NCI-H345 (cell line): ENCODE measurements around the gene DLGAP4.

Experiments
- DNase-seq: peaks from one replicate; lab custom pipeline; 2025; lab: John Stamatoyannopoulos, UW

Gene DLGAP4

GRCh38 chr20:36411861-36412454 is 105.8 kb downstream of the DLGAP4 start:
- no peak for DNase-seq

GRCh38 chr20:36415475-36416002 is 109.4 kb downstream of the DLGAP4 start:
- DNase-seq, result no peak

GRCh38 chr20:36418711-36419110 is 112.6 kb downstream of the DLGAP4 start:
- no peak for DNase-seq

GRCh38 chr20:36421641-36422040 is 115.5 kb downstream of the DLGAP4 start:
- no peak for DNase-seq

- no peak for DNase-seq
Measured at GRCh38 chr20:36424314-36424713, 118.2 kb downstream of the DLGAP4 start.

- no peak for DNase-seq
Measured at GRCh38 chr20:36425166-36425565, 119.0 kb downstream of the DLGAP4 start.

- no peak for DNase-seq
Measured at GRCh38 chr20:36431604-36432003, 125.5 kb downstream of the DLGAP4 start.

- DNase-seq, result no peak
Measured at GRCh38 chr20:36432096-36432495, 126.0 kb downstream of the DLGAP4 start.

GRCh38 chr20:36434383-36434782 is 128.2 kb downstream of the DLGAP4 start:
- no peak for DNase-seq

- DNase-seq, result no peak
Measured at GRCh38 chr20:36435124-36435523, 129.0 kb downstream of the DLGAP4 start.

GRCh38 chr20:36435592-36436541 is 129.7 kb downstream of the DLGAP4 start:
- DNase-seq, result peak; percentile 85

- DNase-seq, result peak; percentile 65
Measured at GRCh38 chr20:36439040-36439730, 133.0 kb downstream of the DLGAP4 start.

GRCh38 chr20:36439731-36440072 is 133.6 kb downstream of the DLGAP4 start:
- DNase-seq, result no peak

GRCh38 chr20:36440370-36441026 is 134.4 kb downstream of the DLGAP4 start:
- DNase-seq, result no peak

- DNase-seq, result no peak
Measured at GRCh38 chr20:36441027-36441414, 134.9 kb downstream of the DLGAP4 start.

GRCh38 chr20:36441416-36441815 is 135.3 kb downstream of the DLGAP4 start:
- peak; percentile 26 for DNase-seq

GRCh38 chr20:36445847-36446246 is 139.7 kb downstream of the DLGAP4 start:
- DNase-seq, result no peak

GRCh38 chr20:36446557-36446956 is 140.4 kb downstream of the DLGAP4 start:
- no peak for DNase-seq

GRCh38 chr20:36447101-36447500 is 141.0 kb downstream of the DLGAP4 start:
- peak; percentile 45 for DNase-seq

GRCh38 chr20:36449663-36450062 is 143.5 kb downstream of the DLGAP4 start:
- no peak for DNase-seq

GRCh38 chr20:36454332-36454697 is 148.2 kb downstream of the DLGAP4 start:
- DNase-seq, result no peak
